GM10266 (cell line): Measurements from ENCODE around the gene TMEM178B.

Source experiments
- DNase-seq: peaks from one replicate; pipeline ENCODE4 v3.0.0; 2012; ENCODE audit errors: extremely low spot score
- TF ChIP-seq, protein P1 (sequence below): IDR thresholded peaks from 2 replicates; pipeline ENCODE4 v1.5.1; 2012; ENCODE audit warnings: mild to moderate bottlenecking, low read depth; ENCODE audit not compliant: control insufficient read depth, insufficient read depth; ENCODE audit errors: missing control alignments

TMEM178B gene

DNA sequence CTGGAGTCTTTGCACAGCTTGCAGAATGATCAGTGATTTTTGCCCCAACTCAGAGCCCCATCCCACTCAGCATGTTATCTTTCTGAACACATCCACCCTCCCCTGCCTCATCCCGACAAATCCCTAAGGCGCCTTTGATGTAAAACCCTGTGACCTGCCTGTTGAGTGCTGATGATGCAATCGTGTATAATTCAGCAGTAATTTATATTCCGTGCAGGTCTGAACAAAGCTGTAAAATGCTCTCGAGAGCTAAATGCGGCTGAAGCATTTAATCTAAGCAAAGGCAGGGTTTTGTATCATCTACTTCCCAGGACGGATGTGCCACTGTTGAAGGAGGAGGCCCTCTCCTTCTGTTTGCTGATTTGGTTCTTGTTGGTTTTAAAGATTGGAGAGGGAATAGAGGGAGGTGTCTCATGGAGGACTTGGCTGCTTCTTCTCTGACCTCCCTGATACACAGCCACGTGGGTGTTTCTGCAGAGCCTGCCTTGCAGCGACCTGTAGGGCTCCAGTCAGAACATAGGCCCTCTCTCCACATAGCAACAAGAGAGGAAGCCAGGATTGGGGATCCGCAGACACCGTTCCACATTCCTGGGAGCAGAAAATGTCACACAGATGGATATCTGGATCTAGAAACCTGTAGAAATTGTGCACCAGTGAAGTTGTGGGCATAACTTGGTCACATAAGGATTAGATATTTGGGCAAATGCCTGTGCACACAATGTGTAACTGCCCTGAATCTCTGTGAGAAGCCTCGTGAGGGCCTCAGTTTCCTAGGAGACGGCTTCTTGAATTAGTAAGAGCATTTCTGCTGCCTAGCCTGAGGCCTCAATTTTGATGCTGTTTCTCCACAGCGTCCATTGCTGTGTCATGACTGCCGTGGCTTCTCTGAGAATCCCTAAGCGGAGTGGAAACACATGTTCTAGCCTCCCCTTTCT lies 387.2 kb downstream of the TMEM178B start:
- no peak for DNase-seq
- TF ChIP-seq, protein P1, sequence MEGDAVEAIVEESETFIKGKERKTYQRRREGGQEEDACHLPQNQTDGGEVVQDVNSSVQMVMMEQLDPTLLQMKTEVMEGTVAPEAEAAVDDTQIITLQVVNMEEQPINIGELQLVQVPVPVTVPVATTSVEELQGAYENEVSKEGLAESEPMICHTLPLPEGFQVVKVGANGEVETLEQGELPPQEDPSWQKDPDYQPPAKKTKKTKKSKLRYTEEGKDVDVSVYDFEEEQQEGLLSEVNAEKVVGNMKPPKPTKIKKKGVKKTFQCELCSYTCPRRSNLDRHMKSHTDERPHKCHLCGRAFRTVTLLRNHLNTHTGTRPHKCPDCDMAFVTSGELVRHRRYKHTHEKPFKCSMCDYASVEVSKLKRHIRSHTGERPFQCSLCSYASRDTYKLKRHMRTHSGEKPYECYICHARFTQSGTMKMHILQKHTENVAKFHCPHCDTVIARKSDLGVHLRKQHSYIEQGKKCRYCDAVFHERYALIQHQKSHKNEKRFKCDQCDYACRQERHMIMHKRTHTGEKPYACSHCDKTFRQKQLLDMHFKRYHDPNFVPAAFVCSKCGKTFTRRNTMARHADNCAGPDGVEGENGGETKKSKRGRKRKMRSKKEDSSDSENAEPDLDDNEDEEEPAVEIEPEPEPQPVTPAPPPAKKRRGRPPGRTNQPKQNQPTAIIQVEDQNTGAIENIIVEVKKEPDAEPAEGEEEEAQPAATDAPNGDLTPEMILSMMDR, result no peak

- TF ChIP-seq, protein P1, result no peak
- DNase-seq, result no peak
Observed at GRCh38 chr7:141461924-141462323, 388.1 kb downstream of the TMEM178B start.

DNA sequence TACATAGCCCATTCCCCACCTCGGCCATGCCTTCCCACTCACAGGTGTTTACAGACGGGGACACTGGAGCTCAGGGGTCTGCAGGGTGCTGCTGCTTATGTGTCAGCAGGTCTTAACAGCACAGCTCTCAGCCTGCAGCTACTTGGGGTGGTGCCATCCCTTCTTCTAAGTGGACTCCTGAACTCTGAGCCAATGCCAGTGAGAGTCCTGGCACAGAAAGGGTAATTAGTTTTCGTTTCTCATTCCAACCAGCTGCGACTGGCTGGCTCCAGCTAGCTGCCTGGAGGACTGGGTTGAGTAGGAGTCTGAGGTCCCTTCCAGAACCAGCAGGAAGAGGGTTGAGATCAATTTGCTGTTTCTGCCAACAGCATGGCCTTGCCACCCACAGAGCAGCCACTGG lies 389.1 kb downstream of the TMEM178B start:
- no peak for DNase-seq
- TF ChIP-seq, protein P1, result no peak

GRCh38 chr7:141463986-141464385 lies 390.1 kb downstream of the TMEM178B start:
- TF ChIP-seq, protein P1, result no peak
- DNase-seq, result no peak

DNA sequence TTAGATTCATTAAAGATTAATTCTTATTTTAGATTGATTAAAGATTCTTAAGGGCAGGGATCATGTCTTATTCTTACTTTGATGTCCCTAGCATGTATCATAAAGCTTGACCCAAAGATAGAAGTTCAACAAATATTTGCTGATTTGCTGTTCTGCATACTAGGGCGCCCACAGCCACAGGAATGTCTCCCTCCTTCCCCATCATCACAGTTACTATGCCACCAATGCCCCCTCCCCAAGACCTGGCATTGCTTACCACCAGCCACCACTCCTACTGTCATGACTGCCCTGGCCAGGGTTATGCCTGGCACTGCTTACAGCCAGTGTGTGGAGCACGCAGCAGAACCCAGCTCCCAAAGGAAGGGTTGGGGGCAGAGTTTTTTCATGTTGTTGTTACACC lies 390.7 kb downstream of the TMEM178B start:
- TF ChIP-seq, protein P1, result no peak
- no peak for DNase-seq

- DNase-seq, result no peak
Observed at GRCh38 chr7:141466151-141466904, 392.5 kb downstream of the TMEM178B start.

DNA sequence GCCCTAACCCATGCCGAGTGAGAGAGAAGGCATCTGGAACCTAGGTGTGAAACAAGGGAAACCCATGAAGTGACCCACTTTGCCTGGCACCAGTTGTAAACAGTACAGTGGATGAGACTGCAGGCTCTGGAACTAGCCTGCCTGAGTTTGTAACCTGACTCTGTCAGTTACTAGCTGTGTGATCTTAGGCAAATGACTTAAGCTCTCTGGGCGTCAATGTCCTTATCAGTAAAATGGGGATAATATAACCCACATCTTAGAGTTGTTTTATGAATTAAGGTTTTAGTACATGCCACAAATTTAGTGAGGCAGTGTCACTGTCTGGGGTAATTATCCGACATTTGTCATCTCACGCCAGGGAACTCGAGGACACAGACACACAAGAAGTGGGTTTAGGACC lies 394.5 kb downstream of the TMEM178B start:
- DNase-seq, result no peak
- TF ChIP-seq, protein P1, result no peak

More at GRCh38 chr7:141466151-141466904, 392.5 kb downstream of the TMEM178B start:
- TF ChIP-seq, protein P1, result no peak
